GM12891 (cell line): Measurements from ENCODE around the gene PRPH.

ENCODE experiments used
- PAX5 ChIP-seq: IDR thresholded peaks from 2 replicates; pipeline ENCODE4 v1.6.1; 2011; ENCODE audit warnings: low read length, moderate library complexity, mild to moderate bottlenecking; ENCODE audit not compliant: insufficient read depth, severe bottlenecking
- POLR2A ChIP-seq: IDR thresholded peaks from 2 replicates; pipeline ENCODE4 v1.6.1; 2011; ENCODE audit warnings: low read depth, low read length, control low read depth
- POLR2AphosphoS5 ChIP-seq: IDR thresholded peaks from 2 replicates; pipeline ENCODE4 v1.6.1; 2011; ENCODE audit warnings: low read depth, low read length, control low read depth
- TAF1 ChIP-seq: IDR thresholded peaks from 2 replicates; pipeline ENCODE4 v1.6.1; 2011; ENCODE audit warnings: low read depth, low read length, control low read depth

- no peak for TF ChIP-seq POLR2AphosphoS5
- no peak for TF ChIP-seq TAF1
- no peak for TF ChIP-seq POLR2A
- TF ChIP-seq PAX5: no peak
Measured at GRCh38 chr12:49288922-49289555, 5.9 kb upstream of the PRPH start.
